Neural cell (in vitro differentiated cells): Measurements from ENCODE around the gene PACS1.

ENCODE experiments used
- CTCF ChIP-seq: fragments of 450-650 bp; IDR thresholded peaks from 2 replicates; pipeline ENCODE4 v1.5.1; 2014; ENCODE audit warnings: antibody characterized with exemption, mild to moderate bottlenecking, moderate library complexity; ENCODE audit not compliant: poor library complexity, severe bottlenecking
- EP300 ChIP-seq: fragments of 450-650 bp; conservative IDR thresholded peaks from 2 replicates; pipeline ENCODE4 v1.6.1; 2014; ENCODE audit warnings: antibody characterized with exemption, mild to moderate bottlenecking, moderate library complexity; ENCODE audit not compliant: poor library complexity, severe bottlenecking
- EZH2 ChIP-seq: fragments of 200-600, 300-800 bp; shearing (Covaris generic), sonication (generic); IDR thresholded peaks from 2 replicates; pipeline ENCODE4 v1.6.1; 2014; ENCODE audit warnings: antibody characterized with exemption, low read length, borderline replicate concordance, mild to moderate bottlenecking; ENCODE audit not compliant: insufficient read depth, poor library complexity, severe bottlenecking
- MXI1 ChIP-seq: fragments of 450-650 bp; conservative IDR thresholded peaks from 2 replicates; pipeline ENCODE4 v1.6.1; 2014; ENCODE audit warnings: antibody characterized with exemption, mild to moderate bottlenecking; ENCODE audit not compliant: poor library complexity, severe bottlenecking
- POLR2AphosphoS5 ChIP-seq: IDR thresholded peaks from 2 replicates; pipeline ENCODE4 v1.6.1; 2012
- REST ChIP-seq: IDR thresholded peaks from 2 replicates; pipeline ENCODE4 v1.6.1; 2012; ENCODE audit warnings: borderline replicate concordance
- SMC3 ChIP-seq: fragments of 450-650 bp; conservative IDR thresholded peaks from 2 replicates; pipeline ENCODE4 v1.6.1; 2014; ENCODE audit warnings: antibody characterized with exemption, mild to moderate bottlenecking, moderate library complexity; ENCODE audit not compliant: poor library complexity

- TF ChIP-seq EZH2, result no peak
- no peak for TF ChIP-seq CTCF
- TF ChIP-seq POLR2AphosphoS5, result no peak
- TF ChIP-seq EP300, result no peak
- no peak for TF ChIP-seq REST
- no peak for TF ChIP-seq MXI1
- TF ChIP-seq SMC3, result no peak
Measured at GRCh38 chr11:66290330-66290621, 220.2 kb downstream of the PACS1 start.
